NCI-H2196 (cell line): ENCODE results near the gene RPP38.

ENCODE experiments used
- DNase-seq: peaks from one replicate; lab custom pipeline; 2025; ENCODE audit not compliant: unreplicated experiment; lab: John Stamatoyannopoulos, UW

The RPP38 gene

DNA sequence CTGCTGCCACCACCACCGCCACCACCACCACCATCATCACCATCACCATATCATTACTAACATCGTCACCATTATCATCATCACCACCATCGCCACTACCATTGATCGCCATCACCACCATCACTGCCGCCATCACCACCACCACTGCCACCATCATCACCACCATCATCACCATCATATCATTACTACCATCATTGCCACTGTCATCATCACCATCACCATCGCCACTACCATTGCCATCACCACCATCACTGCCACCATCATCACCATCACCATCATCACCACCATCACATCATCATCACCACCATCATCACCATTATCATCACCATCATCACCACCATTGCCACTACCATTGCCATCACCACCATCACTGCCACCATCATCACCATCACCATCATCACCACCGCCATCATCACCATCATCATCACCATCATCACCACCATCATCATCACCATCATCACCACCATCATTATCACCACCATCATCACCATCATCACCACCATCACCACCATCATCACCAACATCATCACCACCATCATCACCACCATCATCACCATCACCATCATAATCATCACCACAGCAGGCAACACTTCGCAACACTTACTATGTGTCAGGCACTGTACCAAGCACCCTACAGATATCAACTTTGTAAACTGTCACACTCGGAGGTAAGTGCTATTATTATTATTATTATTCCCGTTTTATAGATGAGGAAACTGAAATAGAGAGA lies 52.1 kb downstream of the RPP38 start:
- DNase-seq = no peak

DNA sequence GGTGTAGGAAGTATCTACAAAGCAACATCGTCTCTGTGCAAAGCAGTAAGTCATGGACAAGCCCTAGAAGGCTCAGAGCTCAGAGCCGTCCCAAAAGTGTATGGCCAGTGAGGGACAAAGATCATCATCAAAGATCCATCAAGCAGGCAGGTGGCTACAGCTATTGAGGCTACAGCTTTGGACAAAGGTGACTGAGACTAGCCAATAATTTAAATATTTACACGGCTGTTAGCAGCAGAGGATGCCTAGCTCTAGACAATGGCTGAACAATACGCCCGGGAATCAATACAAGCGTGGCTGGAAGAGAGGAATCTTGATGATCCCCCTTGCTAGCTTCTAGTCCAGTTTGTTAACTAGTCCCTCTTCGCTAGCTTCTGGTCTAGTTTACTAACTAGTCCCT lies 53.4 kb downstream of the RPP38 start:
- no peak for DNase-seq

DNA sequence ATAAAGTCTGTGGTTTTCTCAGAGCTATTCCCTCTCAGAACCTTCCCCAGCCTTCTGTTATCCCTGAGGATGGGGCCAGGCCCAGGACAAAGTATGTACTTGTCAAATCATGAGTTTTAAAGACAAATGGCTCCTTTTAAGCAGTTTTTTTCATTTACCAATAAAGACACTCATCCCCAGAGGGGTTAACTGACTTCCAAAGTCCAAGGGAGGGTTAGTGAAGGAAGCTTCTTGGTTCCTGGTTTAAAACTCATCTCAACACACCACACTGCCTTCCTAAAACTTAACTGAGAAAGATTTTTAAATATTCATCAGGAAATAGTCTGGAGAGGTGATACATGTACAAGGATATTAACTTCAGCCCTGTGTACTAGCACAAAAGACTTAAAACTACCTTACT lies 55.4 kb downstream of the RPP38 start:
- DNase-seq = no peak
